Measurements from ENCODE around the gene TEKT3. TPM values are rescaled to one million over a fixed set of nuclear protein-coding genes. Genes with fewer than 3 reads are reported as not detected.

Gene TEKT3
- total RNA-seq, 1 donor from 2014 or later, result 0.54 TPM

DNA sequence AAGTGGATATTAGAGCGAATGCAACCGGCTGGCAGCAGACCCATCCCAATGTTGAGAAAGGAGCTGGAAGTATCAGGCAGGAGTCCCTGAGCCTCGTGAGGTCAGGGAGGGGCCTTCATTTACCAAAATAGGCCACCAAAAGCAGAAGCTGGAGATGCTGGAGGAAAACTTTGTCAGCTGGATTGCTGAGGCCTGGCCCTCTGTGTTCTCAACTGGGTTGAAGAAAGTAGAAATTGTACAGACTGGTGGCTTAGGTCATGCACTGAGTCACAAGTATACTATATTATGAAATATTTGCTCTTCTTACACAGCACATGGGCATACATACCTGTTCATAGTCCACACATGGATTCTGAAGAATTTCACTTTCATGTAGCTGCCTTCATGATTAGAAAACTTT, 23.2 kb upstream of the TEKT3 start:
- no peak for TF ChIP-seq CTCF (IDR thresholded peaks at IDR 0.05; ENCODE audit: partially characterized antibody, unreplicated experiment)
- Mint-ChIP-seq H3K27me3 (ENCODE audit: unreplicated experiment) (no peaks in the 10 kb centered on the region), H3K27ac (ENCODE audit: unreplicated experiment) (no peak overlapping the region), H3K4me1 (ENCODE audit: low read depth, unreplicated experiment) (no peaks in the 10 kb centered on the region), H3K36me3 (ENCODE audit: unreplicated experiment) (no peaks in the 10 kb centered on the region), H3K4me3 (ENCODE audit: unreplicated experiment) (no peak overlapping the region), H3K9me3 (ENCODE audit: unreplicated experiment) (no peaks in the 10 kb centered on the region)
- DNase-seq, result no peak

DNA sequence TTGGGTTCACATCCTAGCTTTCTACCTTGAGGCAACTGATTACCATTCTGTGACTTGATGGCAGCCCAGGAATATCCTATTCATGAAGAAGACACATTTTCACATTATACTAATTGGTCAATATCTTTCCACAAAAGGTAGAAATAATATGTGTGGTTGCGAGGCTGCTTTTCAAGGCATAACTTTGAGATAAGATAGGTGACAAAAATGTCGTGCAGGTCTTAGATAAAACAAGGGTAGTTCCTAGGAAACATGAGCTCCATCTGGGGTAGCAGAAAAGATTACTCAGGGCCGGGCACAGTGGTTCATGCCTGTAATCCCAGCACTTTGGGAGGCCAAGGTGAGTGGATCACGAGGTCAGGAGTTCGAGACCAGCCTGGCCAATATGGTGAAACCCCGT, 22.3 kb upstream of the TEKT3 start:
- Mint-ChIP-seq H3K4me1 (ENCODE audit: low read depth, unreplicated experiment) (no peaks in the 10 kb centered on the region), H3K27me3 (ENCODE audit: unreplicated experiment) (no peaks in the 10 kb centered on the region), H3K9me3 (ENCODE audit: unreplicated experiment) (no peaks in the 10 kb centered on the region), H3K36me3 (ENCODE audit: unreplicated experiment) (no peaks in the 10 kb centered on the region), H3K4me3 (ENCODE audit: unreplicated experiment) (no peak overlapping the region), H3K27ac (ENCODE audit: unreplicated experiment) (no peak overlapping the region)
- TF ChIP-seq CTCF (IDR thresholded peaks at IDR 0.05; ENCODE audit: partially characterized antibody, unreplicated experiment), result no peak
- DNase-seq, result no peak

DNA sequence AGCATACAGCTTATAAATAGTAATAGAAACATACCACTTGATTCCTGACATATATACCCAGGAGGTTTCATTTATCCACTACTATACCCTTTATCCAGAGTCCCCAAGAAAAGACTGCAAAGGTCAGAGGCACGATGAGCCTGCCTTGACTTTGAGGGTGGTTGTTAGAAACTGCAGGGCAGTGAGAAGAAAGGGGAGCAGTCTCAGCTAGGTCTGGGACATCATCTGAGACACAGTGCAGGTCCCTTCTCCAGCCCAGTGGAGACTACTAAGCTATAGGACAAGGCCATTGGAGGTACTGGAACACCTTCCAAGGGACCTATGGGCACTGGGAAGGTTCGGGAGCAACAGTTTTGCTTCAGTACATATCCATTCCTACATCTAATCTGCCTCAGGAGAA, 20.2 kb upstream of the TEKT3 start:
- no peak overlapping the region for H3K27ac Mint-ChIP-seq (ENCODE audit: unreplicated experiment)
- no peaks in the 10 kb centered on the region for H3K9me3 Mint-ChIP-seq (ENCODE audit: unreplicated experiment)
- H3K27me3 Mint-ChIP-seq (ENCODE audit: unreplicated experiment), result no peaks in the 10 kb centered on the region
- H3K4me1 Mint-ChIP-seq (ENCODE audit: low read depth, unreplicated experiment), result no peaks in the 10 kb centered on the region
- H3K36me3 Mint-ChIP-seq (ENCODE audit: unreplicated experiment), result no peaks in the 10 kb centered on the region
- DNase-seq, result no peak
- no peak for TF ChIP-seq CTCF (IDR thresholded peaks at IDR 0.05; ENCODE audit: partially characterized antibody, unreplicated experiment)
- H3K4me3 Mint-ChIP-seq (ENCODE audit: unreplicated experiment), result no peak overlapping the region

GRCh38 chr17:15361151-15361550, 19.8 kb upstream of the TEKT3 start:
- Mint-ChIP-seq H3K36me3 (ENCODE audit: unreplicated experiment) (no peaks in the 10 kb centered on the region), H3K4me1 (ENCODE audit: low read depth, unreplicated experiment) (no peaks in the 10 kb centered on the region), H3K4me3 (ENCODE audit: unreplicated experiment) (no peak overlapping the region), H3K27ac (ENCODE audit: unreplicated experiment) (no peak overlapping the region), H3K27me3 (ENCODE audit: unreplicated experiment) (no peaks in the 10 kb centered on the region), H3K9me3 (ENCODE audit: unreplicated experiment) (no peaks in the 10 kb centered on the region)
- no peak for TF ChIP-seq CTCF (IDR thresholded peaks at IDR 0.05; ENCODE audit: partially characterized antibody, unreplicated experiment)
- no peak for DNase-seq

- H3K4me1 Mint-ChIP-seq (ENCODE audit: low read depth, unreplicated experiment), result no peaks in the 10 kb centered on the region
- no peak overlapping the region for H3K4me3 Mint-ChIP-seq (ENCODE audit: unreplicated experiment)
- no peak overlapping the region for H3K27ac Mint-ChIP-seq (ENCODE audit: unreplicated experiment)
- no peak for TF ChIP-seq CTCF (IDR thresholded peaks at IDR 0.05; ENCODE audit: partially characterized antibody, unreplicated experiment)
- DNase-seq, result no peak
- H3K27me3 Mint-ChIP-seq (ENCODE audit: unreplicated experiment), result no peaks in the 10 kb centered on the region
- no peaks in the 10 kb centered on the region for H3K36me3 Mint-ChIP-seq (ENCODE audit: unreplicated experiment)
- peaks cover 2% of the 10 kb centered on the region for H3K9me3 Mint-ChIP-seq (ENCODE audit: unreplicated experiment)
Observed at GRCh38 chr17:15354256-15354655, 12.9 kb upstream of the TEKT3 start.
